ENCODE measurements around the gene CABP7. TPM values are rescaled to one million over a fixed set of nuclear protein-coding genes. Genes with fewer than 3 reads are reported as not detected.

CABP7 gene
- total and polyA plus RNA-seq, 2 of the 13 experiments (the other 11 are each of a cell fraction or from before 2014, with no cell fraction given), result 0.08 TPM; not detected in 1

- peak; percentile 49 for TF ChIP-seq PHF8 (CRISPR knock-in tag; IDR thresholded peaks at IDR 0.05)
- TF ChIP-seq, protein P1, sequence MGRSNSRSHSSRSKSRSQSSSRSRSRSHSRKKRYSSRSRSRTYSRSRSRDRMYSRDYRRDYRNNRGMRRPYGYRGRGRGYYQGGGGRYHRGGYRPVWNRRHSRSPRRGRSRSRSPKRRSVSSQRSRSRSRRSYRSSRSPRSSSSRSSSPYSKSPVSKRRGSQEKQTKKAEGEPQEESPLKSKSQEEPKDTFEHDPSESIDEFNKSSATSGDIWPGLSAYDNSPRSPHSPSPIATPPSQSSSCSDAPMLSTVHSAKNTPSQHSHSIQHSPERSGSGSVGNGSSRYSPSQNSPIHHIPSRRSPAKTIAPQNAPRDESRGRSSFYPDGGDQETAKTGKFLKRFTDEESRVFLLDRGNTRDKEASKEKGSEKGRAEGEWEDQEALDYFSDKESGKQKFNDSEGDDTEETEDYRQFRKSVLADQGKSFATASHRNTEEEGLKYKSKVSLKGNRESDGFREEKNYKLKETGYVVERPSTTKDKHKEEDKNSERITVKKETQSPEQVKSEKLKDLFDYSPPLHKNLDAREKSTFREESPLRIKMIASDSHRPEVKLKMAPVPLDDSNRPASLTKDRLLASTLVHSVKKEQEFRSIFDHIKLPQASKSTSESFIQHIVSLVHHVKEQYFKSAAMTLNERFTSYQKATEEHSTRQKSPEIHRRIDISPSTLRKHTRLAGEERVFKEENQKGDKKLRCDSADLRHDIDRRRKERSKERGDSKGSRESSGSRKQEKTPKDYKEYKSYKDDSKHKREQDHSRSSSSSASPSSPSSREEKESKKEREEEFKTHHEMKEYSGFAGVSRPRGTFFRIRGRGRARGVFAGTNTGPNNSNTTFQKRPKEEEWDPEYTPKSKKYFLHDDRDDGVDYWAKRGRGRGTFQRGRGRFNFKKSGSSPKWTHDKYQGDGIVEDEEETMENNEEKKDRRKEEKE (IDR thresholded peaks at IDR 0.05), result no peak
- peak; percentile 94 for TF ChIP-seq KDM4B (CRISPR knock-in tag; IDR thresholded peaks at IDR 0.05)
- no peak for TF ChIP-seq MBNL3 (CRISPR knock-in tag; conservative IDR thresholded peaks at IDR 0.05)
- TF ChIP-seq, protein P2, sequence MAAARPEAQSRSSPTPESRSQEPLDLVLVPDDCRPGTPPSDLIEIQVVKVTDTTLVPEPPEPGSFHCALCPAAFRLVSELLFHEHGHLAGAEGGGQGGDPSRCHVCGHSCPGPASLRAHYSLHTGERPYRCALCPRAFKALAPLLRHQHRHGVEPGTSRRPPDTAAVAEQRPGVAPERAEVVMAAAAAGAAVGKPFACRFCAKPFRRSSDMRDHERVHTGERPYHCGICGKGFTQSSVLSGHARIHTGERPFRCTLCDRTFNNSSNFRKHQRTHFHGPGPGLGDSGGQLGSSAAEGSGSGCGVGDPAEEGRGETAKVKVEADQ (CRISPR knock-in tag; IDR thresholded peaks at IDR 0.05; ENCODE audit: borderline replicate concordance), result no peak
- TF ChIP-seq E2F2 (CRISPR knock-in tag; IDR thresholded peaks at IDR 0.05; ENCODE audit: borderline replicate concordance), result no peak
- TF ChIP-seq, protein P3, sequence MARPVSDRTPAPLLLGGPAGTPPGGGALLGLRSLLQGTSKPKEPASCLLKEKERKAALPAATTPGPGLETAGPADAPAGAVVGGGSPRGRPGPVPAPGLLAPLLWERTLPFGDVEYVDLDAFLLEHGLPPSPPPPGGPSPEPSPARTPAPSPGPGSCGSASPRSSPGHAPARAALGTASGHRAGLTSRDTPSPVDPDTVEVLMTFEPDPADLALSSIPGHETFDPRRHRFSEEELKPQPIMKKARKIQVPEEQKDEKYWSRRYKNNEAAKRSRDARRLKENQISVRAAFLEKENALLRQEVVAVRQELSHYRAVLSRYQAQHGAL (CRISPR knock-in tag; IDR thresholded peaks at IDR 0.05; ENCODE audit: not compliant biosample characterization), result no peak
- TF ChIP-seq TEAD3 (CRISPR knock-in tag; optimal IDR thresholded peaks at IDR 0.05; ENCODE audit: borderline replicate concordance), result peak; percentile 51
- TF ChIP-seq, protein P4, sequence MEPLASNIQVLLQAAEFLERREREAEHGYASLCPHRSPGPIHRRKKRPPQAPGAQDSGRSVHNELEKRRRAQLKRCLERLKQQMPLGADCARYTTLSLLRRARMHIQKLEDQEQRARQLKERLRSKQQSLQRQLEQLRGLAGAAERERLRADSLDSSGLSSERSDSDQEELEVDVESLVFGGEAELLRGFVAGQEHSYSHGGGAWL (CRISPR knock-in tag; IDR thresholded peaks at IDR 0.05), result peak; percentile 93
- 0 out of 2 replicates have a peak, but pooled peaks have one; percentile 58 for TF ChIP-seq ZNF280D (CRISPR knock-in tag; IDR thresholded peaks at IDR 0.05)
- peak; percentile 82 for TF ChIP-seq ELF3 (CRISPR knock-in tag; IDR thresholded peaks at IDR 0.05)
- TF ChIP-seq, protein P5, sequence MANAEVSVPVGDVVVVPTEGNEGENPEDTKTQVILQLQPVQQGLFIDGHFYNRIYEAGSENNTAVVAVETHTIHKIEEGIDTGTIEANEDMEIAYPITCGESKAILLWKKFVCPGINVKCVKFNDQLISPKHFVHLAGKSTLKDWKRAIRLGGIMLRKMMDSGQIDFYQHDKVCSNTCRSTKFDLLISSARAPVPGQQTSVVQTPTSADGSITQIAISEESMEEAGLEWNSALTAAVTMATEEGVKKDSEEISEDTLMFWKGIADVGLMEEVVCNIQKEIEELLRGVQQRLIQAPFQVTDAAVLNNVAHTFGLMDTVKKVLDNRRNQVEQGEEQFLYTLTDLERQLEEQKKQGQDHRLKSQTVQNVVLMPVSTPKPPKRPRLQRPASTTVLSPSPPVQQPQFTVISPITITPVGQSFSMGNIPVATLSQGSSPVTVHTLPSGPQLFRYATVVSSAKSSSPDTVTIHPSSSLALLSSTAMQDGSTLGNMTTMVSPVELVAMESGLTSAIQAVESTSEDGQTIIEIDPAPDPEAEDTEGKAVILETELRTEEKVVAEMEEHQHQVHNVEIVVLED (CRISPR knock-in tag; IDR thresholded peaks at IDR 0.05; ENCODE audit: borderline replicate concordance), result no peak
- 0 out of 2 replicates have a peak, but pooled peaks have one; percentile 32 for TF ChIP-seq ZNF556 (CRISPR knock-in tag; IDR thresholded peaks at IDR 0.05; ENCODE audit: borderline replicate concordance)
- TF ChIP-seq, protein P6, sequence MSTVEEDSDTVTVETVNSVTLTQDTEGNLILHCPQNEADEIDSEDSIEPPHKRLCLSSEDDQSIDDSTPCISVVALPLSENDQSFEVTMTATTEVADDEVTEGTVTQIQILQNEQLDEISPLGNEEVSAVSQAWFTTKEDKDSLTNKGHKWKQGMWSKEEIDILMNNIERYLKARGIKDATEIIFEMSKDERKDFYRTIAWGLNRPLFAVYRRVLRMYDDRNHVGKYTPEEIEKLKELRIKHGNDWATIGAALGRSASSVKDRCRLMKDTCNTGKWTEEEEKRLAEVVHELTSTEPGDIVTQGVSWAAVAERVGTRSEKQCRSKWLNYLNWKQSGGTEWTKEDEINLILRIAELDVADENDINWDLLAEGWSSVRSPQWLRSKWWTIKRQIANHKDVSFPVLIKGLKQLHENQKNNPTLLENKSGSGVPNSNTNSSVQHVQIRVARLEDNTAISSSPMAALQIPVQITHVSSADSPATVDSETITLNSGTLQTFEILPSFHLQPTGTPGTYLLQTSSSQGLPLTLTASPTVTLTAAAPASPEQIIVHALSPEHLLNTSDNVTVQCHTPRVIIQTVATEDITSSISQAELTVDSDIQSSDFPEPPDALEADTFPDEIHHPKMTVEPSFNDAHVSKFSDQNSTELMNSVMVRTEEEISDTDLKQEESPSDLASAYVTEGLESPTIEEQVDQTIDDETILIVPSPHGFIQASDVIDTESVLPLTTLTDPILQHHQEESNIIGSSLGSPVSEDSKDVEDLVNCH (CRISPR knock-in tag; IDR thresholded peaks at IDR 0.05), result no peak
Measured at GRCh38 chr22:29716814-29717545, 2.8 kb upstream of the CABP7 start (continued).
